ENCODE data around the gene CCDC93. TPM values are rescaled to one million over a fixed set of nuclear protein-coding genes. Genes with fewer than 3 reads are reported as not detected.

CCDC93 gene
- polyA plus RNA-seq, 1 donor from 2014 or later: 98.4 TPM

DNA sequence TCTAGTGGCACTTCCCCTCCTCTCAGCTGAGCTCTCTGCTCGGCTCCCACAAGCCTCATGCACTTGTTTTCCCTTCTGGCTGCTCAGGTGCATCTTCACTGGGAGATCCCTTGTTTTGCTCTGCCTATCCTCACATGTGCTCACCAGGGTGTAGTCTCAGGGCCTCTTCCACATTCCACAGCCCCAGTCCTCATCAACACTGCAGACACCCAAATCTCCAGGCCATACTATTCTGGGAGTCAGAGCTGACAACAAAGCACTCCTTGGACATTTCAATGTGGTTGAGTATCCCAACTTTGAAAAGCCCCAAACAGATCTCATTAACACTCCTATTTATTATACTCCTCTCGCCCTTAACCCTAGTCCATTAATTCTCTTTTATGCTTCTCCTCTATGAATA lies 71.3 kb downstream of the CCDC93 start:
- H2AFZ ChIP-seq (ENCODE audit: low read depth, low read length): no peak overlapping the region
- no peak overlapping the region for H3K4me3 ChIP-seq (ENCODE audit: low read length)
- H3K4me2 ChIP-seq (ENCODE audit: low read length): no peak overlapping the region
- TF ChIP-seq, protein P1, sequence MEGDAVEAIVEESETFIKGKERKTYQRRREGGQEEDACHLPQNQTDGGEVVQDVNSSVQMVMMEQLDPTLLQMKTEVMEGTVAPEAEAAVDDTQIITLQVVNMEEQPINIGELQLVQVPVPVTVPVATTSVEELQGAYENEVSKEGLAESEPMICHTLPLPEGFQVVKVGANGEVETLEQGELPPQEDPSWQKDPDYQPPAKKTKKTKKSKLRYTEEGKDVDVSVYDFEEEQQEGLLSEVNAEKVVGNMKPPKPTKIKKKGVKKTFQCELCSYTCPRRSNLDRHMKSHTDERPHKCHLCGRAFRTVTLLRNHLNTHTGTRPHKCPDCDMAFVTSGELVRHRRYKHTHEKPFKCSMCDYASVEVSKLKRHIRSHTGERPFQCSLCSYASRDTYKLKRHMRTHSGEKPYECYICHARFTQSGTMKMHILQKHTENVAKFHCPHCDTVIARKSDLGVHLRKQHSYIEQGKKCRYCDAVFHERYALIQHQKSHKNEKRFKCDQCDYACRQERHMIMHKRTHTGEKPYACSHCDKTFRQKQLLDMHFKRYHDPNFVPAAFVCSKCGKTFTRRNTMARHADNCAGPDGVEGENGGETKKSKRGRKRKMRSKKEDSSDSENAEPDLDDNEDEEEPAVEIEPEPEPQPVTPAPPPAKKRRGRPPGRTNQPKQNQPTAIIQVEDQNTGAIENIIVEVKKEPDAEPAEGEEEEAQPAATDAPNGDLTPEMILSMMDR (IDR thresholded peaks at IDR 0.05; ENCODE audit: poor library complexity, severe bottlenecking): no peak
- TF ChIP-seq POLR2AphosphoS5 (IDR thresholded peaks at IDR 0.05): no peak
- no peak for TF ChIP-seq EZH2 (IDR thresholded peaks at IDR 0.05; ENCODE audit: borderline replicate concordance, insufficient read depth, low read length, poor library complexity, severe bottlenecking)
- no peak for TF ChIP-seq TAF1 (IDR thresholded peaks at IDR 0.05; ENCODE audit: low read depth)
- TF ChIP-seq REST (IDR thresholded peaks at IDR 0.05; ENCODE audit: borderline replicate concordance): no peak
- TF ChIP-seq RAD21 (conservative IDR thresholded peaks at IDR 0.05): no peak
- no peak for TF ChIP-seq EP300 (conservative IDR thresholded peaks at IDR 0.05; ENCODE audit: poor library complexity, severe bottlenecking)
- TF ChIP-seq MXI1 (conservative IDR thresholded peaks at IDR 0.05; ENCODE audit: poor library complexity, severe bottlenecking): no peak
- no peak for TF ChIP-seq SMC3 (conservative IDR thresholded peaks at IDR 0.05; ENCODE audit: poor library complexity)
- no peaks in the 10 kb centered on the region for H3K79me2 ChIP-seq (replicated peaks; ENCODE audit: insufficient read depth, low read length)
- no peaks in the 10 kb centered on the region for H4K20me1 ChIP-seq (ENCODE audit: insufficient read depth)
- no peaks in the 10 kb centered on the region for H3K9me2 ChIP-seq (ENCODE audit: insufficient read depth, low read length)
- H3K27ac ChIP-seq (ENCODE audit: low read length): no peak overlapping the region
- H3K9me3 ChIP-seq (ENCODE audit: low read length): no peaks in the 10 kb centered on the region
- H3K27me3 ChIP-seq (ENCODE audit: insufficient read depth, low read depth, low read length): no peaks in the 10 kb centered on the region
- H3K36me3 ChIP-seq (ENCODE audit: insufficient read depth, low read length): peaks cover 23% of the 10 kb centered on the region
- H3K9ac ChIP-seq (ENCODE audit: low read length): no peak overlapping the region
- no peaks in the 10 kb centered on the region for H3F3A ChIP-seq (ENCODE audit: insufficient read depth, low read length, poor library complexity, severe bottlenecking)

GRCh38 chr2:117941693-117942092 lies 72.2 kb downstream of the CCDC93 start:
- Histone ChIP-seq H3K36me3 (ENCODE audit: insufficient read depth, low read length) (peaks cover 16% of the 10 kb centered on the region), H4K20me1 (ENCODE audit: insufficient read depth) (no peaks in the 10 kb centered on the region), H3K4me3 (ENCODE audit: low read length) (no peak overlapping the region), H3K4me2 (ENCODE audit: low read length) (no peak overlapping the region), H3K9me2 (ENCODE audit: insufficient read depth, low read length) (no peaks in the 10 kb centered on the region), H3K79me2 (replicated peaks; ENCODE audit: insufficient read depth, low read length) (no peaks in the 10 kb centered on the region), H3K27me3 (ENCODE audit: insufficient read depth, low read depth, low read length) (no peaks in the 10 kb centered on the region), H2AFZ (ENCODE audit: low read depth, low read length) (no peak overlapping the region), H3F3A (ENCODE audit: insufficient read depth, low read length, poor library complexity, severe bottlenecking) (no peaks in the 10 kb centered on the region), H3K9me3 (ENCODE audit: low read length) (no peaks in the 10 kb centered on the region), H3K27ac (ENCODE audit: low read length) (no peak overlapping the region), H3K9ac (ENCODE audit: low read length) (no peak overlapping the region)
- TF ChIP-seq POLR2AphosphoS5 (IDR thresholded peaks at IDR 0.05) (no peak), MXI1 (conservative IDR thresholded peaks at IDR 0.05; ENCODE audit: poor library complexity, severe bottlenecking) (no peak)

DNA sequence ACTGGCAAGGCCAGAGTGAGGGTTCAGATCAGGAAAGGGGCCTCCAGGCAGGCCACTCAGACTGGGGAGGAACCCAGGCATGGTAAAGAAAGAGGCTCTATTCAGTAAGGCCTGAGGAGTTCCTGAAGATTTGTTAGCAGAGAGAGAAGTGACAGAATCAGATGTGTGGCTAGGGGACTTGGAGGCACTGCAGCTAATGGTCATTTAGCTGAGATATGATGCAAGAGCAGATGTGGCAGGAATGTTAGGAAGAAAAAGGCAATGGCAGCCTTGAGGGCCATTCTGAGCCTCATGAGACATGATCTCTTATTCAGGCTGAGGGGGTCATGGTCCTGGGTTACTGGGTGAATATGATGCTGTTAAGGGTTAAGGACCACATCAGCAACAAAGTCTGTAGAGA lies 73.4 kb downstream of the CCDC93 start:
- TF ChIP-seq SMC3 (conservative IDR thresholded peaks at IDR 0.05; ENCODE audit: poor library complexity) (no peak), RAD21 (conservative IDR thresholded peaks at IDR 0.05) (no peak), EP300 (conservative IDR thresholded peaks at IDR 0.05; ENCODE audit: poor library complexity, severe bottlenecking) (no peak), TAF1 (IDR thresholded peaks at IDR 0.05; ENCODE audit: low read depth) (no peak), POLR2AphosphoS5 (IDR thresholded peaks at IDR 0.05) (no peak), MXI1 (conservative IDR thresholded peaks at IDR 0.05; ENCODE audit: poor library complexity, severe bottlenecking) (no peak), EZH2 (IDR thresholded peaks at IDR 0.05; ENCODE audit: borderline replicate concordance, insufficient read depth, low read length, poor library complexity, severe bottlenecking) (no peak), REST (IDR thresholded peaks at IDR 0.05; ENCODE audit: borderline replicate concordance) (no peak)
- TF ChIP-seq, protein P1 (IDR thresholded peaks at IDR 0.05; ENCODE audit: poor library complexity, severe bottlenecking): no peak
- Histone ChIP-seq H4K20me1 (ENCODE audit: insufficient read depth) (no peaks in the 10 kb centered on the region), H3K9me2 (ENCODE audit: insufficient read depth, low read length) (no peaks in the 10 kb centered on the region), H3K4me2 (ENCODE audit: low read length) (no peak overlapping the region), H3K36me3 (ENCODE audit: insufficient read depth, low read length) (peaks cover 16% of the 10 kb centered on the region), H3K9me3 (ENCODE audit: low read length) (no peaks in the 10 kb centered on the region), H3K4me3 (ENCODE audit: low read length) (no peak overlapping the region), H3K9ac (ENCODE audit: low read length) (no peak overlapping the region), H3K27ac (ENCODE audit: low read length) (no peak overlapping the region), H3K79me2 (replicated peaks; ENCODE audit: insufficient read depth, low read length) (no peaks in the 10 kb centered on the region), H3K27me3 (ENCODE audit: insufficient read depth, low read depth, low read length) (no peaks in the 10 kb centered on the region), H2AFZ (ENCODE audit: low read depth, low read length) (no peak overlapping the region), H3F3A (ENCODE audit: insufficient read depth, low read length, poor library complexity, severe bottlenecking) (no peaks in the 10 kb centered on the region)

All from neural cell (in vitro differentiated cells).